PC-3 (cell line): ENCODE data around the gene FKBP1A.
"Not testable (repeated sequence)": the region's sequence is repeated elsewhere in the genome, so short reads cannot be mapped to it uniquely, and the experiment has no call there.

Experiments
- EZH2 ChIP-seq: fragments of 300-600 bp; sonication (generic); IDR thresholded peaks from one replicate; pipeline ENCODE4 v1.6.1; 2017; ENCODE audit warnings: antibody characterized with exemption, mild to moderate bottlenecking, low read length; ENCODE audit not compliant: unreplicated experiment
- EZH2phosphoT487 ChIP-seq: fragments of 300-600 bp; sonication (generic); IDR thresholded peaks from 2 replicates; pipeline ENCODE4 v1.6.1; 2018; ENCODE audit warnings: mild to moderate bottlenecking, antibody characterized with exemption, low read length, borderline replicate concordance
- TF ChIP-seq, protein P1 (sequence below): fragments of 300-600 bp; sonication (generic); conservative IDR thresholded peaks from 2 replicates; pipeline ENCODE4 v1.5.1; 2017; ENCODE audit warnings: antibody characterized with exemption, low read depth, mild to moderate bottlenecking, low read length

DNA sequence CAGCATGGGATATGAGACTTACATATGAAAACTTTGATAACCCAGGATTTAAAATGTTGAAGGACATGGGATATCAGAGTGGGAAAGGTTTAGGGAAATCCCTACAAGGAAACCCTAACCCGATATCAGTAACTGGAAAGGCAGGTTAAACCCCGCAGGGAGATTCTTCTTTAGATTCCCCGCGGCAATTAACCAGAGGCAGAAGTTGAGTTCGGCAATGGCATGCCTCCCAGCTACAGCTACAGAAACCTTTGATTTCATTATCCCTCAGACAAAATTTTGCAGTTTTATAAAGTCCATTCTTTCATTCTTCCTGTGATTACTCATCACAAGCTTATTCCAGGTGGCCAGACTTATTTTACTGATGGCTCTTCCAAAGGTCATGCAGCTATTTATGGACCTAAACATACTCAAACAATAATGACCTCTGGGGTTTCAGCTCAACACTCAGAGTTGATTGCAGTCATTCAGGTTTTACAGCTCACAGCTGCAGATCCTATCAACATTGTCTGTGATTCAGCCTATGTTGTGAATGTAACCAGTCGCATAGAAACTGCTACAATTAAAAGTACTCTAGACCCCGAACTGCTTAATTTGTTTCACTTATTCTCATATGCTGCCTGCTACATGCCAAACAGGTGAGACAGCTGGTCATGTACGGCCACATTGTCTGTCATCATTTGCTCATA is 7.0 kb upstream of the FKBP1A start:
- TF ChIP-seq, protein P1, sequence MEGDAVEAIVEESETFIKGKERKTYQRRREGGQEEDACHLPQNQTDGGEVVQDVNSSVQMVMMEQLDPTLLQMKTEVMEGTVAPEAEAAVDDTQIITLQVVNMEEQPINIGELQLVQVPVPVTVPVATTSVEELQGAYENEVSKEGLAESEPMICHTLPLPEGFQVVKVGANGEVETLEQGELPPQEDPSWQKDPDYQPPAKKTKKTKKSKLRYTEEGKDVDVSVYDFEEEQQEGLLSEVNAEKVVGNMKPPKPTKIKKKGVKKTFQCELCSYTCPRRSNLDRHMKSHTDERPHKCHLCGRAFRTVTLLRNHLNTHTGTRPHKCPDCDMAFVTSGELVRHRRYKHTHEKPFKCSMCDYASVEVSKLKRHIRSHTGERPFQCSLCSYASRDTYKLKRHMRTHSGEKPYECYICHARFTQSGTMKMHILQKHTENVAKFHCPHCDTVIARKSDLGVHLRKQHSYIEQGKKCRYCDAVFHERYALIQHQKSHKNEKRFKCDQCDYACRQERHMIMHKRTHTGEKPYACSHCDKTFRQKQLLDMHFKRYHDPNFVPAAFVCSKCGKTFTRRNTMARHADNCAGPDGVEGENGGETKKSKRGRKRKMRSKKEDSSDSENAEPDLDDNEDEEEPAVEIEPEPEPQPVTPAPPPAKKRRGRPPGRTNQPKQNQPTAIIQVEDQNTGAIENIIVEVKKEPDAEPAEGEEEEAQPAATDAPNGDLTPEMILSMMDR = not testable (repeated sequence)
- TF ChIP-seq EZH2phosphoT487, EZH2: not testable (repeated sequence)
